Chondrocyte (in vitro differentiated cells): ENCODE data around the gene CNOT6L. TPM values are rescaled to one million over a fixed set of nuclear protein-coding genes. Genes with fewer than 3 reads are reported as not detected.
A peak's percentile ranks its signal among the peaks of the same experiment; 100 is the strongest.

Experiments used
- DNase-seq: peaks from one replicate; pipeline ENCODE4 v3.0.0; 2021; ENCODE audit warnings: mixed read lengths, low spot score
- H3K27ac Mint-ChIP-seq: one replicate; pipeline ENCODE4 v1.8.0; 2021; ENCODE audit warnings: mild to moderate bottlenecking, moderate library complexity, mixed read lengths; ENCODE audit not compliant: unreplicated experiment
- H3K27me3 Mint-ChIP-seq: 2 replicates; pipeline ENCODE4 v1.8.0; 2021; ENCODE audit warnings: low read depth, mixed read lengths
- H3K36me3 Mint-ChIP-seq: 2 replicates; pipeline ENCODE4 v1.8.0; 2021; ENCODE audit warnings: low read depth, mixed read lengths
- H3K4me1 Mint-ChIP-seq: 2 replicates; pipeline ENCODE4 v1.8.0; 2021; ENCODE audit warnings: low read depth, mild to moderate bottlenecking, mixed read lengths
- H3K4me3 Mint-ChIP-seq: one replicate; pipeline ENCODE4 v1.8.0; 2021; ENCODE audit warnings: mild to moderate bottlenecking, moderate library complexity, mixed read lengths; ENCODE audit not compliant: unreplicated experiment
- H3K9me3 Mint-ChIP-seq: 2 replicates; pipeline ENCODE4 v1.8.0; 2021; ENCODE audit warnings: low read depth, mixed read lengths
- CTCF ChIP-seq: fragments of 200-600 bp; sonication (generic); IDR thresholded peaks from 2 replicates; pipeline ENCODE4 v1.5.0; 2021; ENCODE audit warnings: antibody characterized with exemption, mild to moderate bottlenecking, moderate library complexity
- total RNA-seq: library from RNA; stranded (reverse); gene quantifications from 3 replicates; pipeline ENCODE4 v1.2.1, GENCODE V29; 2021

The CNOT6L gene
- total RNA-seq, 1 donor from 2014 or later, result 25.5 TPM

- no peak for DNase-seq
- H3K27ac Mint-ChIP-seq, result peak overlapping the region; percentile 86
- H3K4me1 Mint-ChIP-seq, result peaks cover 32% of the 10 kb centered on the region
- no peaks in the 10 kb centered on the region for H3K36me3 Mint-ChIP-seq
- H3K9me3 Mint-ChIP-seq, result no peaks in the 10 kb centered on the region
- TF ChIP-seq CTCF, result peak; percentile 64
- H3K4me3 Mint-ChIP-seq, result no peak overlapping the region
- H3K27me3 Mint-ChIP-seq, result no peaks in the 10 kb centered on the region
Measured at GRCh38 chr4:77699731-77700210, 119.4 kb downstream of the CNOT6L start.

- no peak for DNase-seq
- H3K4me1 Mint-ChIP-seq, result peaks cover 33% of the 10 kb centered on the region
- no peaks in the 10 kb centered on the region for H3K9me3 Mint-ChIP-seq
- H3K27me3 Mint-ChIP-seq, result no peaks in the 10 kb centered on the region
- TF ChIP-seq CTCF, result peak; percentile 78
- H3K27ac Mint-ChIP-seq, result no peak overlapping the region
- no peaks in the 10 kb centered on the region for H3K36me3 Mint-ChIP-seq
- H3K4me3 Mint-ChIP-seq, result no peak overlapping the region
Measured at GRCh38 chr4:77697860-77698590, 121.1 kb downstream of the CNOT6L start.

GRCh38 chr4:77695774-77696173, 123.4 kb downstream of the CNOT6L start:
- Mint-ChIP-seq H3K9me3 (no peaks in the 10 kb centered on the region), H3K27me3 (no peaks in the 10 kb centered on the region), H3K27ac (peak overlapping the region; percentile 1), H3K36me3 (no peaks in the 10 kb centered on the region), H3K4me1 (peaks cover 33% of the 10 kb centered on the region), H3K4me3 (no peak overlapping the region)
- no peak for DNase-seq
- TF ChIP-seq CTCF, result no peak

- peaks cover 12% of the 10 kb centered on the region for H3K27me3 Mint-ChIP-seq
- no peak overlapping the region for H3K4me3 Mint-ChIP-seq
- no peaks in the 10 kb centered on the region for H3K36me3 Mint-ChIP-seq
- H3K27ac Mint-ChIP-seq, result no peak overlapping the region
- no peak for DNase-seq
- peaks cover 15% of the 10 kb centered on the region for H3K4me1 Mint-ChIP-seq
- no peaks in the 10 kb centered on the region for H3K9me3 Mint-ChIP-seq
- no peak for TF ChIP-seq CTCF
Measured at GRCh38 chr4:77692847-77693432, 126.2 kb downstream of the CNOT6L start.

GRCh38 chr4:77681792-77682191, 137.4 kb downstream of the CNOT6L start:
- H3K27ac Mint-ChIP-seq, result no peak overlapping the region

More at GRCh38 chr4:77681792-77682191, 137.4 kb downstream of the CNOT6L start:
- no peaks in the 10 kb centered on the region for H3K9me3 Mint-ChIP-seq
- peaks cover 2% of the 10 kb centered on the region for H3K36me3 Mint-ChIP-seq
- no peak overlapping the region for H3K4me3 Mint-ChIP-seq
- TF ChIP-seq CTCF, result no peak
- H3K27me3 Mint-ChIP-seq, result peaks cover 36% of the 10 kb centered on the region
- no peak for DNase-seq
- H3K4me1 Mint-ChIP-seq, result no peaks in the 10 kb centered on the region
